Skeletal muscle tissue (tissue), 4 donors: ENCODE results near the gene POLR1A. TPM values are rescaled to one million over a fixed set of nuclear protein-coding genes. Genes with fewer than 3 reads are reported as not detected.

ENCODE experiments used
- H3K27ac ChIP-seq: one replicate; pipeline ENCODE4 v1.7.0; 2013; ENCODE audit warnings: mild to moderate bottlenecking, low read depth, low read length, inconsistent platforms
- H3K27me3 ChIP-seq, 3 donors: one replicate each; pipeline ENCODE4 v1.7.0; 2013; ENCODE audit warnings: low read length in 3 of 3; ENCODE audit not compliant: control insufficient read depth in 3 of 3, insufficient read depth in 3 of 3
- H3K36me3 ChIP-seq, 3 donors: one replicate each; pipeline ENCODE4 v1.7.0; 2013; ENCODE audit warnings: low read length in 3 of 3; ENCODE audit not compliant: control insufficient read depth in 3 of 3, insufficient read depth in 3 of 3
- H3K4me1 ChIP-seq, 3 donors: one replicate each; pipeline ENCODE4 v1.7.0; 2013; ENCODE audit warnings: low read length in 3 of 3, mild to moderate bottlenecking in 3 of 3; ENCODE audit not compliant: control insufficient read depth in 3 of 3, insufficient read depth in 3 of 3
- H3K4me3 ChIP-seq, 3 donors: one replicate each; pipeline ENCODE4 v1.7.0; 2013; ENCODE audit warnings: low read length in 3 of 3
- H3K9ac ChIP-seq, 3 donors: one replicate each; pipeline ENCODE4 v1.7.0; 2013; ENCODE audit warnings: low read length in 3 of 3, mild to moderate bottlenecking in 3 of 3, moderate library complexity in 2 of 3, low read depth in 1 of 3
- H3K9me3 ChIP-seq, 3 donors: one replicate each; pipeline ENCODE4 v1.7.0; 2013; ENCODE audit warnings: low read length in 3 of 3; ENCODE audit not compliant: control insufficient read depth in 3 of 3
- total RNA-seq: library from RNA; depleted of rRNA; stranded (reverse); fragments of >200 nt; gene quantifications from one replicate; pipeline ENCODE4 v1.2.3, GENCODE V29; 2014
- donor health status: Osteomylitis.

The POLR1A gene
- total RNA-seq, 1 donor from 2014 or later: 13.6 TPM

DNA sequence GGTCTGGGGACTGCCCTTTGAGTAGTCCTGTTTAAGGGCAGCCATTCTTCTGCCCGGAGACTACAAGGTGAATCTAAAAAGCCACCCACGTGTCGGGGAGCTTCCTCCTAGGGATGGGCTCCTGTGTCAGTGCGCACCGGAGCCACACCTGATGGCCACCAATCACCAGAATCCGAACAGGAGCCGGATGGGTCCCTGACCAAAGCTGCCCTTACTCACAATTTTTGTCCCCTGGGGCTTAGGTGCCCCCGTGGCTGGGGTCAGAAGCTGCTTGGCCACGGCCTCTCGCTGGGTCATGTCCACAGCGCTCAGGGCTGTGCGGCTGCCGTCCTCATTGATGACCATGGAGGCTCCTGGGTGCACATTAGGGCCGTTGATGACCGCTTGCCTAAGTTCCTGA lies 30.9 kb downstream of the POLR1A start:
- Histone ChIP-seq H3K36me3 (peaks cover 37 to 47% (median 44%) of the 10 kb centered on the region in 3 donors), H3K9me3 (no peaks in the 10 kb centered on the region), H3K9ac (no peak overlapping the region), H3K27ac (no peak overlapping the region), H3K4me3 (no peak overlapping the region), H3K27me3 (no peaks in the 10 kb centered on the region), H3K4me1 (peaks cover 27 to 33% (median 31%) of the 10 kb centered on the region in 3 donors)

GRCh38 chr2:86074256-86074655 lies 31.4 kb downstream of the POLR1A start:
- Histone ChIP-seq H3K9ac (no peak overlapping the region), H3K27me3 (no peaks in the 10 kb centered on the region), H3K27ac (no peak overlapping the region), H3K36me3 (peaks cover 43 to 53% (median 49%) of the 10 kb centered on the region in 3 donors), H3K9me3 (no peaks in the 10 kb centered on the region), H3K4me3 (no peak overlapping the region), H3K4me1 (peaks cover 26 to 33% (median 31%) of the 10 kb centered on the region in 3 donors)

GRCh38 chr2:86073225-86073624 lies 32.5 kb downstream of the POLR1A start:
- Histone ChIP-seq H3K36me3 (peaks cover 49 to 55% (median 53%) of the 10 kb centered on the region in 3 donors), H3K4me3 (no peak overlapping the region), H3K9me3 (no peaks in the 10 kb centered on the region), H3K9ac (peak overlapping the region in 2 of 3 donors; percentile 28 to 32), H3K4me1 (peaks cover 36 to 38% (median 36%) of the 10 kb centered on the region in 3 donors), H3K27me3 (no peaks in the 10 kb centered on the region), H3K27ac (peak overlapping the region; percentile 65)

GRCh38 chr2:86072271-86072858 lies 33.3 kb downstream of the POLR1A start:
- H3K9ac ChIP-seq: peak overlapping the region; percentile 32 to 66 (median 40)
- H3K4me3 ChIP-seq: peak overlapping the region in 1 of 3 donors; percentile 29
- peak overlapping the region; percentile 65 for H3K27ac ChIP-seq
- peaks cover 39 to 45% (median 42%) of the 10 kb centered on the region in 3 donors for H3K4me1 ChIP-seq
- peaks cover 41 to 51% (median 46%) of the 10 kb centered on the region in 3 donors for H3K36me3 ChIP-seq
- H3K27me3 ChIP-seq: no peaks in the 10 kb centered on the region
- H3K9me3 ChIP-seq: no peaks in the 10 kb centered on the region

DNA sequence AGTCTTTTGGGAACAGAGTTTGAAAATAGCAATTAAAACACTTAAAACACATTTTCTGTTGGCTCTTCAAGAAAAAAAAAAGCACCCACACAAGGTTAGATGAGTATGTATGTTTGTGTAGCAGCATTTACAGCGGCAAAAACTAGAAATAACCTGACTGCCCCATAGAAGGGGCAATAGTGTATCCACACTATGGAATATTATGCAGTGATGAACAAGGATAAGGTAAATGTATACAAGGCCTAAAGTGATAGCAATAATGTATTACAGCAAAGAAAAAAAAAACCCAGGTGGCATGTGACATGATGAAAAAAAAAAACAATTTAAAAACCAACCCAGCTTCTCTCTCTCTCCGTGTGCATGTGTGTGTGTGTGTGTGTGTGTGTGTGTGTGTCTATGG lies 34.8 kb downstream of the POLR1A start:
- Histone ChIP-seq H3K9me3 (no peaks in the 10 kb centered on the region), H3K4me1 (peaks cover 42 to 46% (median 45%) of the 10 kb centered on the region in 3 donors), H3K4me3 (no peak overlapping the region), H3K9ac (no peak overlapping the region), H3K27ac (no peak overlapping the region), H3K36me3 (peaks cover 32 to 37% (median 34%) of the 10 kb centered on the region in 3 donors), H3K27me3 (no peaks in the 10 kb centered on the region)

DNA sequence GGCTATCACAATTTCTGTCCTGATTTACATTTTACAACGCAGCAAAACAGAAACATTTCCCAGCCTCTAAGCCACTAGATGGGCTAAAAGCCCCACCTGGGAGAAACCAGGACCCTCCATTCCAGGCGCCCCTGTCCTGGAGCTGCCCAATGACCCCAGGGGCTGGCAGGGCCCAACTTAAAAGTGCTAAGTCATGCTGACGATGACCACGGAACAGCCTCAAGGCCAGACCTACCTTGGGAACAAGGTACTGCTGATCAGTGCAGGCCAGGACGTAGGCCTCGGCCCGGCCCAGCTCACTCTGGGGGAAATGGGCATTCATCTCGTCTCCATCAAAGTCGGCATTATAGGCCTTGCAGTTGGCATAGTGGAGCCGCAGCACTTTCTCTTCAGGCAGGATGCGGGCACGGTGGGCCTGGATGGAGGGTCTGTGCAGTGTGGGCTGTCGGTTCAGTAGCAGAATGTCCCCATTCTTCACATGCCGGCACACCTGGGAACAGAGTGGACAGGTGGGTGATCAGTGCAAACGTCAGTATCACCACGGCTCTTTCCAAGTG lies 35.8 kb downstream of the POLR1A start:
- Histone ChIP-seq H3K36me3 (peaks cover 34 to 40% (median 35%) of the 10 kb centered on the region in 3 donors), H3K27me3 (no peaks in the 10 kb centered on the region), H3K4me3 (no peak overlapping the region), H3K27ac (peak overlapping the region; percentile 69), H3K4me1 (peaks cover 42 to 49% (median 48%) of the 10 kb centered on the region in 3 donors), H3K9me3 (no peaks in the 10 kb centered on the region), H3K9ac (no peak overlapping the region)

- no peak overlapping the region for H3K4me3 ChIP-seq
- no peaks in the 10 kb centered on the region for H3K27me3 ChIP-seq
- peaks cover 28 to 41% (median 34%) of the 10 kb centered on the region in 3 donors for H3K36me3 ChIP-seq
- H3K9ac ChIP-seq: peak overlapping the region in 1 of 3 donors; percentile 34
- H3K4me1 ChIP-seq: peaks cover 42 to 49% (median 48%) of the 10 kb centered on the region in 3 donors
- H3K9me3 ChIP-seq: no peaks in the 10 kb centered on the region
- H3K27ac ChIP-seq: peak overlapping the region; percentile 69
Measured at GRCh38 chr2:86069091-86069685, 36.5 kb downstream of the POLR1A start.

DNA sequence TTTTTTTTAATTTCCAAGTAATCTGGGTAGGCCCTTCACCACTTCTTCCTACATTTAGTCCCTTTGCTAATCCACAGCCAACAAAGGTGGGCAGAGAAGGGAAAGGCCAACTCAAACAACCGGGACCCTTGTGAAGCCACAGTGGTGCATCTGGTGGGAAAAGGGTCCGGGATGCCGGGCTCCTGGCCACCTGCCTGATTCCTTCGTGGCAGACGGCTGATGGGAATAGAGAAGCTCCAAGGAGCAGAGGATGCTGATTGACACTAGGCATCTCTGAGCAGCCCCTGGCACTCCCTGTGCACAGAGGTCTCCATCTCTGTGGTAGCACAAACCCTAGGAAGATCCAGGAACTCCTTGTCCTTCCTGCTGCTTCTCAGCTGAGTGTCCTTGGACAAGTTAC lies 37.0 kb downstream of the POLR1A start:
- H3K27me3 ChIP-seq: no peaks in the 10 kb centered on the region
- peak overlapping the region in 1 of 3 donors; percentile 34 for H3K9ac ChIP-seq
- no peaks in the 10 kb centered on the region for H3K9me3 ChIP-seq
- H3K27ac ChIP-seq: peak overlapping the region; percentile 69
- no peak overlapping the region for H3K4me3 ChIP-seq
- H3K4me1 ChIP-seq: peaks cover 42 to 49% (median 46%) of the 10 kb centered on the region in 3 donors
- H3K36me3 ChIP-seq: peaks cover 23 to 38% (median 34%) of the 10 kb centered on the region in 3 donors

GRCh38 chr2:86068136-86068588 lies 37.5 kb downstream of the POLR1A start:
- Histone ChIP-seq H3K27me3 (no peaks in the 10 kb centered on the region), H3K4me3 (peak overlapping the region in 1 of 3 donors; percentile 4), H3K36me3 (peaks cover 18 to 36% (median 33%) of the 10 kb centered on the region in 3 donors), H3K9ac (peak overlapping the region in 1 of 3 donors; percentile 34), H3K27ac (peak overlapping the region; percentile 69), H3K4me1 (peaks cover 38 to 44% (median 42%) of the 10 kb centered on the region in 3 donors), H3K9me3 (no peaks in the 10 kb centered on the region)

GRCh38 chr2:86066915-86067314 lies 38.8 kb downstream of the POLR1A start:
- Histone ChIP-seq H3K4me1 (peaks cover 25 to 31% (median 29%) of the 10 kb centered on the region in 3 donors), H3K27ac (peak overlapping the region; percentile 69), H3K27me3 (no peaks in the 10 kb centered on the region), H3K9me3 (no peaks in the 10 kb centered on the region), H3K9ac (no peak overlapping the region), H3K36me3 (peaks cover 17 to 38% (median 36%) of the 10 kb centered on the region in 3 donors), H3K4me3 (no peak overlapping the region)
